HepG2 (cell line): ENCODE results near the gene RMDN2. TPM values are rescaled to one million over a fixed set of nuclear protein-coding genes. Genes with fewer than 3 reads are reported as not detected.
A peak's percentile ranks its signal among the peaks of the same experiment; 100 is the strongest.

Experiments
- ATF3 ChIP-seq: sonication (generic); formaldehyde crosslinking; IDR thresholded peaks from 2 replicates; pipeline ENCODE4 v1.4.0; 2020; ENCODE audit warnings: missing genetic modification reagents
- DMTF1 ChIP-seq: sonication (generic); formaldehyde crosslinking; IDR thresholded peaks from 2 replicates; pipeline ENCODE4 v1.4.0; 2020; ENCODE audit warnings: mild to moderate bottlenecking, missing genetic modification reagents
- ELF3 ChIP-seq: IDR thresholded peaks from 2 replicates; pipeline ENCODE4 v1.6.1; 2016; ENCODE audit warnings: missing genetic modification reagents, missing compliant biosample characterization
- FUBP1 ChIP-seq: sonication (generic); formaldehyde crosslinking; IDR thresholded peaks from 2 replicates; pipeline ENCODE4 v1.5.1; 2020; ENCODE audit warnings: missing genetic modification reagents, mild to moderate bottlenecking, borderline replicate concordance
- GRHL1 ChIP-seq: sonication (generic); formaldehyde crosslinking; conservative IDR thresholded peaks from 2 replicates; pipeline ENCODE4 v1.8.0; 2022; ENCODE audit warnings: missing genetic modification reagents
- HNF4A ChIP-seq: sonication (generic); formaldehyde crosslinking; IDR thresholded peaks from 2 replicates; pipeline ENCODE4 v1.4.0; 2020; ENCODE audit warnings: missing genetic modification reagents
- IKZF1 ChIP-seq: fragments of 450-650 bp; IDR thresholded peaks from 2 replicates; pipeline ENCODE4 v1.7.1; 2016
- PRDM4 ChIP-seq: sonication (generic); formaldehyde crosslinking; IDR thresholded peaks from 2 replicates; pipeline ENCODE4 v1.9.0; 2021; ENCODE audit warnings: missing genetic modification reagents, borderline replicate concordance
- PREB ChIP-seq: sonication (generic); formaldehyde crosslinking; IDR thresholded peaks from 2 replicates; pipeline ENCODE4 v1.4.0; 2020; ENCODE audit warnings: missing genetic modification reagents
- RELA ChIP-seq: sonication (generic); formaldehyde crosslinking; IDR thresholded peaks from 2 replicates; pipeline ENCODE4 v1.4.0; 2020; ENCODE audit warnings: missing genetic modification reagents
- SMAD9 ChIP-seq: sonication (generic); formaldehyde crosslinking; IDR thresholded peaks from 2 replicates; pipeline ENCODE4 v1.5.1; 2020; ENCODE audit warnings: mild to moderate bottlenecking, missing genetic modification reagents
- STAT6 ChIP-seq: sonication (generic); formaldehyde crosslinking; IDR thresholded peaks from 2 replicates; pipeline ENCODE4 v1.4.0; 2020; ENCODE audit warnings: missing genetic modification reagents, mild to moderate bottlenecking, borderline replicate concordance
- TEAD2 ChIP-seq: sonication (generic); formaldehyde crosslinking; IDR thresholded peaks from 2 replicates; pipeline ENCODE4 v1.9.0; 2021; ENCODE audit warnings: missing genetic modification reagents
- ZFP90 ChIP-seq: sonication (generic); formaldehyde crosslinking; IDR thresholded peaks from 2 replicates; pipeline ENCODE4 v1.8.0; 2022; ENCODE audit warnings: missing genetic modification reagents, mild to moderate bottlenecking, inconsistent platforms, borderline replicate concordance
- ZNF34 ChIP-seq: sonication (generic); formaldehyde crosslinking; IDR thresholded peaks from 2 replicates; pipeline ENCODE4 v1.4.0; 2020; ENCODE audit warnings: mild to moderate bottlenecking, missing genetic modification reagents, borderline replicate concordance
- ZNF432 ChIP-seq: sonication (generic); formaldehyde crosslinking; IDR thresholded peaks from 2 replicates; pipeline ENCODE4 v1.5.0; 2020; ENCODE audit warnings: missing genetic modification reagents, mild to moderate bottlenecking, borderline replicate concordance
- ZNF839 ChIP-seq: sonication (generic); formaldehyde crosslinking; IDR thresholded peaks from 2 replicates; pipeline ENCODE4 v1.4.0; 2020; ENCODE audit warnings: missing genetic modification reagents, mild to moderate bottlenecking, borderline replicate concordance
- polyA plus RNA-seq, 8 experiments: library from polyadenylated mRNA; depleted of rRNA in 3 of 8; stranded (reverse) in 7 of 8; unstranded in 1 of 8; fragments of >200 nt; fragmentation: Illumina TruSeq in 4 of 8; extraction: Trizol in 4 of 8; gene quantifications; 2 replicates each; pipeline versions ENCODE4 v1.2.1 to v1.2.3, GENCODE V29; 2011 to 2016; ENCODE audit warnings: low read depth in 4 of 8, missing spikeins in 1 of 8, mixed read lengths in 1 of 8; ENCODE audit not compliant: insufficient read depth in 1 of 8
- total RNA-seq, 5 experiments: library from RNA; depleted of rRNA; stranded (reverse); fragments of >200 nt; fragmentation: Illumina TruSeq; extraction: Trizol; gene quantifications; 2 replicates each; pipeline ENCODE4 v1.2.3, GENCODE V29; 2016; ENCODE audit warnings: low read depth in 1 of 5

Gene RMDN2
- total and polyA plus RNA-seq, 2 of the 13 experiments (the other 11 are each of a cell fraction or from before 2014, with no cell fraction given): 2.3 to 8.9 TPM

GRCh38 chr2:37920570-37920969, 4.5 kb upstream of the RMDN2 start (continued):
- TF ChIP-seq ZNF839 (CRISPR knock-in tag): no peak
- TF ChIP-seq SMAD9 (CRISPR knock-in tag): no peak
- TF ChIP-seq RELA (CRISPR knock-in tag): no peak
- no peak for TF ChIP-seq ZNF432 (CRISPR knock-in tag)
- peak; percentile 68 for TF ChIP-seq ELF3
- no peak for TF ChIP-seq ZNF34 (CRISPR knock-in tag)
- no peak for TF ChIP-seq DMTF1 (CRISPR knock-in tag)
- no peak for TF ChIP-seq STAT6
- no peak for TF ChIP-seq FUBP1 (CRISPR knock-in tag)
- TF ChIP-seq PRDM4 (CRISPR knock-in tag): no peak
- no peak for TF ChIP-seq TEAD2 (CRISPR knock-in tag)
- no peak for TF ChIP-seq ZFP90 (CRISPR knock-in tag)
- TF ChIP-seq HNF4A (CRISPR knock-in tag): peak; percentile 65
- TF ChIP-seq ATF3 (CRISPR knock-in tag): no peak
- TF ChIP-seq PREB (CRISPR knock-in tag): no peak
- no peak for TF ChIP-seq IKZF1
- no peak for TF ChIP-seq GRHL1 (CRISPR knock-in tag)
